GM18870 (cell line): Measurements from ENCODE around the gene CELF2.
"Not testable (repeated sequence)": the region's sequence is repeated elsewhere in the genome, so short reads cannot be mapped to it uniquely, and the experiment has no call there.

Experiments
- ATAC-seq: cut with Tn5 transposase; IDR thresholded peaks from one replicate; pipeline ENCODE4 v1.9.1; 2021; ENCODE audit warnings: moderate library complexity; ENCODE audit not compliant: unreplicated experiment

Gene CELF2

GRCh38 chr10:11366889-11367288 lies 349.2 kb downstream of the CELF2 start:
- ATAC-seq: not testable (repeated sequence)

GRCh38 chr10:11367505-11367904 lies 349.8 kb downstream of the CELF2 start:
- ATAC-seq: no peak

GRCh38 chr10:11373717-11374171 lies 356.1 kb downstream of the CELF2 start:
- no peak for ATAC-seq

GRCh38 chr10:11377267-11377666 lies 359.6 kb downstream of the CELF2 start:
- no peak for ATAC-seq

- ATAC-seq: no peak
Observed at GRCh38 chr10:11378835-11379234, 361.2 kb downstream of the CELF2 start.

GRCh38 chr10:11379771-11380170 lies 362.1 kb downstream of the CELF2 start:
- no peak for ATAC-seq

GRCh38 chr10:11381023-11381422 lies 363.4 kb downstream of the CELF2 start:
- ATAC-seq: no peak

GRCh38 chr10:11381511-11381910 lies 363.8 kb downstream of the CELF2 start:
- no peak for ATAC-seq

GRCh38 chr10:11382187-11382586 lies 364.5 kb downstream of the CELF2 start:
- ATAC-seq: no peak

GRCh38 chr10:11386044-11386443 lies 368.4 kb downstream of the CELF2 start:
- ATAC-seq: no peak
